GM23338 (cell line): ENCODE results near the gene LYRM2. TPM values are rescaled to one million over a fixed set of nuclear protein-coding genes. Genes with fewer than 3 reads are reported as not detected.

ENCODE experiments used
- ATAC-seq: fragments of 200-7000 bp; cut with Tn5 transposase; 3 replicates; pipeline ENCODE4 v1.9.1; 2020
- DNase-seq: peaks from one replicate; pipeline ENCODE4 v3.0.0-alpha.2; 2015; ENCODE audit warnings: low spot score
- H2AFZ ChIP-seq: fragments of 200-600 bp; sonication (generic); 2 replicates; pipeline ENCODE4 v1.8.0; 2016; ENCODE audit warnings: antibody characterized with exemption, mild to moderate bottlenecking, moderate library complexity
- H3F3A ChIP-seq: fragments of 200-600 bp; sonication (generic); replicated peaks from 2 replicates; pipeline ENCODE4 v1.8.0; 2017; ENCODE audit warnings: antibody characterized with exemption, mixed run types, low read depth
- H3K27ac ChIP-seq: fragments of 200-600 bp; sonication (generic); 2 replicates; pipeline ENCODE4 v1.6.1; 2016; ENCODE audit warnings: low read depth
- H3K27me3 ChIP-seq: fragments of 200-600 bp; sonication (generic); 2 replicates; pipeline ENCODE4 v1.8.0; 2016; ENCODE audit warnings: mild to moderate bottlenecking, mixed run types, moderate library complexity; ENCODE audit not compliant: insufficient read depth
- H3K36me3 ChIP-seq: fragments of 200-600 bp; sonication (generic); 2 replicates; pipeline ENCODE4 v1.8.0; 2016; ENCODE audit warnings: mild to moderate bottlenecking; ENCODE audit not compliant: insufficient read depth
- H3K4me1 ChIP-seq: fragments of 200-600 bp; sonication (generic); 2 replicates; pipeline ENCODE4 v1.8.0; 2016; ENCODE audit warnings: mild to moderate bottlenecking, moderate library complexity; ENCODE audit not compliant: insufficient read depth
- H3K4me2 ChIP-seq: fragments of 200-600 bp; sonication (generic); 2 replicates; pipeline ENCODE4 v1.7.1; 2017; ENCODE audit warnings: mixed run types
- H3K4me3 ChIP-seq: fragments of 200-600 bp; sonication (generic); 2 replicates; pipeline ENCODE4 v1.6.1; 2016; ENCODE audit warnings: mixed run types
- H3K79me2 ChIP-seq: fragments of 200-600 bp; sonication (generic); replicated peaks from 2 replicates; pipeline ENCODE4 v1.8.0; 2017; ENCODE audit warnings: mild to moderate bottlenecking; ENCODE audit not compliant: insufficient read depth
- H3K9me2 ChIP-seq: fragments of 200-600 bp; sonication (generic); 2 replicates; pipeline ENCODE4 v1.8.0; 2017; ENCODE audit not compliant: insufficient read depth
- H4K20me1 ChIP-seq: fragments of 200-600 bp; sonication (generic); replicated peaks from 2 replicates; pipeline ENCODE4 v1.8.0; 2017; ENCODE audit warnings: mild to moderate bottlenecking; ENCODE audit not compliant: insufficient read depth
- H3K27ac Mint-ChIP-seq: 2 replicates; pipeline ENCODE4 v1.8.0; 2020; ENCODE audit warnings: inconsistent platforms, mild to moderate bottlenecking, moderate library complexity, mixed read lengths
- H3K27me3 Mint-ChIP-seq: 3 replicates; pipeline ENCODE4 v1.8.0; 2022; ENCODE audit warnings: low read depth, mild to moderate bottlenecking, moderate library complexity, mixed read lengths, inconsistent platforms; ENCODE audit not compliant: insufficient read depth, poor library complexity
- H3K36me3 Mint-ChIP-seq: 3 replicates; pipeline ENCODE4 v1.8.0; 2021; ENCODE audit warnings: low read depth, mild to moderate bottlenecking, inconsistent platforms, moderate library complexity, mixed read lengths
- H3K4me1 Mint-ChIP-seq: 3 replicates; pipeline ENCODE4 v1.8.0; 2020; ENCODE audit warnings: mild to moderate bottlenecking, inconsistent platforms, mixed read lengths
- H3K4me3 Mint-ChIP-seq: 3 replicates; pipeline ENCODE4 v1.8.0; 2021; ENCODE audit warnings: moderate library complexity, mild to moderate bottlenecking, inconsistent platforms, mixed read lengths
- H3K9me3 Mint-ChIP-seq: 3 replicates; pipeline ENCODE4 v1.8.0; 2020; ENCODE audit warnings: moderate library complexity, mild to moderate bottlenecking, inconsistent platforms, mixed read lengths
- ETS1 ChIP-seq: IDR thresholded peaks from 2 replicates; pipeline ENCODE4 v1.6.1; 2016; ENCODE audit warnings: antibody characterized with exemption
- STAT1 ChIP-seq: IDR thresholded peaks from one replicate; pipeline ENCODE4 v1.6.1; 2016; ENCODE audit warnings: antibody characterized with exemption; ENCODE audit not compliant: unreplicated experiment
- polyA plus RNA-seq: library from polyadenylated mRNA; unstranded; fragments of >200 nt; fragmentation: Nextera tagmentation; extraction: Ambion mirVana; gene quantifications from 2 replicates; pipeline ENCODE4 v1.2.1, GENCODE V29; 2016
- total RNA-seq: library from RNA; depleted of rRNA; stranded (reverse); fragments of >200 nt; shearing (Covaris generic); gene quantifications from 2 replicates; pipeline ENCODE4 v1.2.3, GENCODE V29; 2014
- TF ChIP-seq, protein P1 (sequence below), 2 experiments: fragments of 200-600 bp in 1 of 2; sonication (generic) in 1 of 2; conservative IDR thresholded peaks; 2 replicates each; pipeline versions ENCODE4 v1.5.1 to v1.6.1; 2016 to 2017; ENCODE audit warnings: antibody characterized with exemption in 2 of 2, low read depth in 2 of 2, mild to moderate bottlenecking in 2 of 2, moderate library complexity in 1 of 2
- TF ChIP-seq, protein P2 (sequence below): fragments of 250-450 bp; sonication (Bioruptor Pico); IDR thresholded peaks from 2 replicates; pipeline ENCODE4 v1.5.0; 2020; ENCODE audit warnings: mild to moderate bottlenecking, moderate library complexity

LYRM2 gene
- total and polyA plus RNA-seq, 2 experiments from 2014 or later: 20.3 to 67.3 TPM

DNA sequence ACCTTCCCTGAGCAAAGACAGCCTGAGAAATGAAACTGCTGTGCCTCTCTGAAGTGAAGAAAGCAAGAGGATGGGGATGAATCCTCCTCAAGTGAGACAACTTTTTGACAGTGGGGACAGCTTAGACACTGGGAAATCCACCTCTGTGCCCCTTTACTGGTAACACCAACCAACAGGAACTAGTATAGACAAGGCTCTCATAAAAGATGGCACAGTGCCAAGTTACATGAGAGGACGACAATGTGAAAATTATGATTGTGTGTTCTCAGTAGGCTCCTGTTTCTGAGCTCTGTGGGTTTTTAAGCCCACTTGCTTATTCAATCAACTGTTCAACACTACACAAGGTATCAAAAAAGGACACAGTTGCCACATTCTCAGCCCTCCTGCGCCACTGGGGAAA is 41.6 kb upstream of the LYRM2 start:
- peaks cover 14% of the 10 kb centered on the region for H3K79me2 ChIP-seq
- H3K4me3 ChIP-seq: no peak overlapping the region
- Mint-ChIP-seq H3K27me3 (peaks cover 7% of the 10 kb centered on the region), H3K27ac (peak overlapping the region; percentile 85), H3K4me3 (no peak overlapping the region), H3K9me3 (no peaks in the 10 kb centered on the region), H3K36me3 (peaks cover 98% of the 10 kb centered on the region), H3K4me1 (peaks cover 34% of the 10 kb centered on the region)
- H2AFZ ChIP-seq: no peak overlapping the region
- H4K20me1 ChIP-seq: 0 out of 2 replicates have a peak, but pooled peaks cover 3% of the 10 kb centered on the region
- H3K4me1 ChIP-seq: peaks cover 22% of the 10 kb centered on the region
- peak overlapping the region; percentile 76 for H3K27ac ChIP-seq
- DNase-seq: no peak
- no peaks in the 10 kb centered on the region for H3K9me2 ChIP-seq
- H3K4me2 ChIP-seq: no peak overlapping the region
- H3K27me3 ChIP-seq: no peaks in the 10 kb centered on the region
- peaks cover 91% of the 10 kb centered on the region for H3K36me3 ChIP-seq
- TF ChIP-seq, protein P1, sequence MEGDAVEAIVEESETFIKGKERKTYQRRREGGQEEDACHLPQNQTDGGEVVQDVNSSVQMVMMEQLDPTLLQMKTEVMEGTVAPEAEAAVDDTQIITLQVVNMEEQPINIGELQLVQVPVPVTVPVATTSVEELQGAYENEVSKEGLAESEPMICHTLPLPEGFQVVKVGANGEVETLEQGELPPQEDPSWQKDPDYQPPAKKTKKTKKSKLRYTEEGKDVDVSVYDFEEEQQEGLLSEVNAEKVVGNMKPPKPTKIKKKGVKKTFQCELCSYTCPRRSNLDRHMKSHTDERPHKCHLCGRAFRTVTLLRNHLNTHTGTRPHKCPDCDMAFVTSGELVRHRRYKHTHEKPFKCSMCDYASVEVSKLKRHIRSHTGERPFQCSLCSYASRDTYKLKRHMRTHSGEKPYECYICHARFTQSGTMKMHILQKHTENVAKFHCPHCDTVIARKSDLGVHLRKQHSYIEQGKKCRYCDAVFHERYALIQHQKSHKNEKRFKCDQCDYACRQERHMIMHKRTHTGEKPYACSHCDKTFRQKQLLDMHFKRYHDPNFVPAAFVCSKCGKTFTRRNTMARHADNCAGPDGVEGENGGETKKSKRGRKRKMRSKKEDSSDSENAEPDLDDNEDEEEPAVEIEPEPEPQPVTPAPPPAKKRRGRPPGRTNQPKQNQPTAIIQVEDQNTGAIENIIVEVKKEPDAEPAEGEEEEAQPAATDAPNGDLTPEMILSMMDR (conservative IDR thresholded peaks at IDR 0.05; ENCODE audit: low read depth in 2 of 2): no peak
- TF ChIP-seq ETS1 (no peak), STAT1 (no peak)
- TF ChIP-seq, protein P2, sequence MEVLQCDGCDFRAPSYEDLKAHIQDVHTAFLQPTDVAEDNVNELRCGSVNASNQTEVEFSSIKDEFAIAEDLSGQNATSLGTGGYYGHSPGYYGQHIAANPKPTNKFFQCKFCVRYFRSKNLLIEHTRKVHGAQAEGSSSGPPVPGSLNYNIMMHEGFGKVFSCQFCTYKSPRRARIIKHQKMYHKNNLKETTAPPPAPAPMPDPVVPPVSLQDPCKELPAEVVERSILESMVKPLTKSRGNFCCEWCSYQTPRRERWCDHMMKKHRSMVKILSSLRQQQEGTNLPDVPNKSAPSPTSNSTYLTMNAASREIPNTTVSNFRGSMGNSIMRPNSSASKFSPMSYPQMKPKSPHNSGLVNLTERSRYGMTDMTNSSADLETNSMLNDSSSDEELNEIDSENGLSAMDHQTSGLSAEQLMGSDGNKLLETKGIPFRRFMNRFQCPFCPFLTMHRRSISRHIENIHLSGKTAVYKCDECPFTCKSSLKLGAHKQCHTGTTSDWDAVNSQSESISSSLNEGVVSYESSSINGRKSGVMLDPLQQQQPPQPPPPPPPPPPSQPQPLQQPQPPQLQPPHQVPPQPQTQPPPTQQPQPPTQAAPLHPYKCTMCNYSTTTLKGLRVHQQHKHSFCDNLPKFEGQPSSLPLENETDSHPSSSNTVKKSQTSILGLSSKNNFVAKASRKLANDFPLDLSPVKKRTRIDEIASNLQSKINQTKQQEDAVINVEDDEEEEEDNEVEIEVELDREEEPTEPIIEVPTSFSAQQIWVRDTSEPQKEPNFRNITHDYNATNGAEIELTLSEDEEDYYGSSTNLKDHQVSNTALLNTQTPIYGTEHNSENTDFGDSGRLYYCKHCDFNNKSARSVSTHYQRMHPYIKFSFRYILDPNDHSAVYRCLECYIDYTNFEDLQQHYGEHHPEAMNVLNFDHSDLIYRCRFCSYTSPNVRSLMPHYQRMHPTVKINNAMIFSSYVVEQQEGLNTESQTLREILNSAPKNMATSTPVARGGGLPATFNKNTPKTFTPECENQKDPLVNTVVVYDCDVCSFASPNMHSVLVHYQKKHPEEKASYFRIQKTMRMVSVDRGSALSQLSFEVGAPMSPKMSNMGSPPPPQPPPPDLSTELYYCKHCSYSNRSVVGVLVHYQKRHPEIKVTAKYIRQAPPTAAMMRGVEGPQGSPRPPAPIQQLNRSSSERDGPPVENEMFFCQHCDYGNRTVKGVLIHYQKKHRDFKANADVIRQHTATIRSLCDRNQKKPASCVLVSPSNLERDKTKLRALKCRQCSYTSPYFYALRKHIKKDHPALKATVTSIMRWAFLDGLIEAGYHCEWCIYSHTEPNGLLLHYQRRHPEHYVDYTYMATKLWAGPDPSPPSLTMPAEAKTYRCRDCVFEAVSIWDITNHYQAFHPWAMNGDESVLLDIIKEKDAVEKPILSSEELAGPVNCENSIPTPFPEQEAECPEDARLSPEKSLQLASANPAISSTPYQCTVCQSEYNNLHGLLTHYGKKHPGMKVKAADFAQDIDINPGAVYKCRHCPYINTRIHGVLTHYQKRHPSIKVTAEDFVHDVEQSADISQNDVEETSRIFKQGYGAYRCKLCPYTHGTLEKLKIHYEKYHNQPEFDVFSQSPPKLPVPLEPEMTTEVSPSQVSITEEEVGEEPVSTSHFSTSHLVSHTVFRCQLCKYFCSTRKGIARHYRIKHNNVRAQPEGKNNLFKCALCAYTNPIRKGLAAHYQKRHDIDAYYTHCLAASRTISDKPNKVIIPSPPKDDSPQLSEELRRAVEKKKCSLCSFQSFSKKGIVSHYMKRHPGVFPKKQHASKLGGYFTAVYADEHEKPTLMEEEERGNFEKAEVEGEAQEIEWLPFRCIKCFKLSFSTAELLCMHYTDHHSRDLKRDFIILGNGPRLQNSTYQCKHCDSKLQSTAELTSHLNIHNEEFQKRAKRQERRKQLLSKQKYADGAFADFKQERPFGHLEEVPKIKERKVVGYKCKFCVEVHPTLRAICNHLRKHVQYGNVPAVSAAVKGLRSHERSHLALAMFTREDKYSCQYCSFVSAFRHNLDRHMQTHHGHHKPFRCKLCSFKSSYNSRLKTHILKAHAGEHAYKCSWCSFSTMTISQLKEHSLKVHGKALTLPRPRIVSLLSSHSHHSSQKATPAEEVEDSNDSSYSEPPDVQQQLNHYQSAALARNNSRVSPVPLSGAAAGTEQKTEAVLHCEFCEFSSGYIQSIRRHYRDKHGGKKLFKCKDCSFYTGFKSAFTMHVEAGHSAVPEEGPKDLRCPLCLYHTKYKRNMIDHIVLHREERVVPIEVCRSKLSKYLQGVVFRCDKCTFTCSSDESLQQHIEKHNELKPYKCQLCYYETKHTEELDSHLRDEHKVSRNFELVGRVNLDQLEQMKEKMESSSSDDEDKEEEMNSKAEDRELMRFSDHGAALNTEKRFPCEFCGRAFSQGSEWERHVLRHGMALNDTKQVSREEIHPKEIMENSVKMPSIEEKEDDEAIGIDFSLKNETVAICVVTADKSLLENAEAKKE (CRISPR knock-in tag): no peak
- no peak for ATAC-seq
- H3F3A ChIP-seq: peaks cover 34% of the 10 kb centered on the region; the same call in 1 of the 2 replicates
